IMR-90 (cell line): ENCODE measurements around the gene LEF1. TPM values are rescaled to one million over a fixed set of nuclear protein-coding genes. Genes with fewer than 3 reads are reported as not detected.

Experiments
- ATAC-seq: fragments of 200-7000 bp; cut with Tn5 transposase; 2 replicates; pipeline ENCODE4 v1.9.1; 2020; ENCODE audit warnings: low read depth, mild to moderate bottlenecking, moderate library complexity
- BruUV-seq: library from RNA; stranded (reverse); fragments of 400-500 nt; replicated peaks from 2 replicates; lab custom pipeline; 2021; lab: Mats Ljungman, UMichigan
- CTCF ChIA-PET: fragments of 300-600 bp; formaldehyde crosslinking; extraction: SDS; loops from one replicate; lab custom pipeline; 2021; ENCODE audit warnings: antibody characterized with exemption; lab: Yijun Ruan, JAX
- POLR2A ChIA-PET: fragments of 300-600 bp; sonication (Branson Sonifier 250); formaldehyde crosslinking; loops from one replicate; lab custom pipeline; 2022; ENCODE audit warnings: antibody characterized with exemption; ENCODE audit not compliant: unreplicated experiment; lab: Charles Lee
- DNase-seq: peaks from one replicate; pipeline ENCODE4 v3.0.0; 2013
- H2AFZ ChIP-seq: replicated peaks from 2 replicates; pipeline ENCODE3; 2013; ENCODE audit warnings: low read length, mild to moderate bottlenecking; ENCODE audit not compliant: poor library complexity
- H2AK5ac ChIP-seq: 2 replicates; pipeline ENCODE4 v1.6.1; 2013; ENCODE audit warnings: low read depth, low read length, inconsistent platforms
- H2AK9ac ChIP-seq: replicated peaks from 2 replicates; pipeline ENCODE3; 2013; ENCODE audit warnings: mild to moderate bottlenecking, low read depth, low read length, moderate library complexity; ENCODE audit not compliant: poor library complexity
- H2BK120ac ChIP-seq: 2 replicates; pipeline ENCODE4 v1.6.1; 2013; ENCODE audit warnings: low read depth, low read length, inconsistent platforms
- H2BK15ac ChIP-seq: 3 replicates; pipeline ENCODE4 v1.6.1; 2013; ENCODE audit warnings: low read depth, low read length, inconsistent platforms
- H2BK20ac ChIP-seq: 2 replicates; pipeline ENCODE4 v1.6.1; 2013; ENCODE audit warnings: low read depth, mild to moderate bottlenecking, inconsistent platforms, low read length, moderate library complexity
- H2BK5ac ChIP-seq: 2 replicates; pipeline ENCODE4 v1.6.1; 2013; ENCODE audit warnings: mild to moderate bottlenecking, low read depth, low read length, inconsistent platforms; ENCODE audit not compliant: poor library complexity, severe bottlenecking
- H3K14ac ChIP-seq: replicated peaks from 2 replicates; pipeline ENCODE4 v1.6.1; 2013; ENCODE audit warnings: low read depth, low read length, inconsistent platforms
- H3K18ac ChIP-seq: 2 replicates; pipeline ENCODE4 v1.6.1; 2013; ENCODE audit warnings: low read depth, low read length, control low read depth
- H3K23ac ChIP-seq: 2 replicates; pipeline ENCODE4 v1.6.1; 2013; ENCODE audit warnings: low read depth, low read length, inconsistent platforms
- H3K27ac ChIP-seq: 2 replicates; pipeline ENCODE4 v1.5.1; 2013; ENCODE audit warnings: mild to moderate bottlenecking, control low read depth, low read length; ENCODE audit not compliant: insufficient read depth
- H3K27me3 ChIP-seq: 2 replicates; pipeline ENCODE4 v1.6.1; 2013; ENCODE audit warnings: low read length; ENCODE audit not compliant: control insufficient read depth, insufficient read depth
- H3K36me3 ChIP-seq: 2 replicates; pipeline ENCODE4 v1.6.1; 2013; ENCODE audit warnings: low read length, mixed read lengths; ENCODE audit not compliant: control insufficient read depth, insufficient read depth
- H3K4ac ChIP-seq: 2 replicates; pipeline ENCODE4 v1.6.1; 2013; ENCODE audit warnings: low read depth, low read length, inconsistent platforms
- H3K4me1 ChIP-seq: 2 replicates; pipeline ENCODE4 v1.6.1; 2013; ENCODE audit warnings: low read length, mixed read lengths; ENCODE audit not compliant: control insufficient read depth, insufficient read depth
- H3K4me2 ChIP-seq: 2 replicates; pipeline ENCODE4 v1.6.1; 2013; ENCODE audit warnings: low read depth, mild to moderate bottlenecking, control low read depth, low read length, moderate library complexity
- H3K4me3 ChIP-seq: 2 replicates; pipeline ENCODE4 v1.5.1; 2013; ENCODE audit warnings: low read depth, mild to moderate bottlenecking, control low read depth, low read length, moderate library complexity; ENCODE audit not compliant: insufficient read depth
- H3K56ac ChIP-seq: 2 replicates; pipeline ENCODE4 v1.6.1; 2013; ENCODE audit warnings: low read length, inconsistent platforms; ENCODE audit not compliant: insufficient read depth; ENCODE audit errors: extremely low read depth
- H3K79me1 ChIP-seq, 2 experiments: 2 replicates each; pipeline ENCODE4 v1.6.1; 2013; ENCODE audit warnings: low read length in 2 of 2, inconsistent platforms in 1 of 2, low read depth in 1 of 2
- H3K9ac ChIP-seq: 2 replicates; pipeline ENCODE4 v1.6.1; 2013; ENCODE audit warnings: low read depth, low read length, control low read depth
- H3K9me1 ChIP-seq: 2 replicates; pipeline ENCODE4 v1.6.1; 2013; ENCODE audit warnings: low read length, inconsistent platforms; ENCODE audit not compliant: insufficient read depth
- H3K9me3 ChIP-seq: 2 replicates; pipeline ENCODE4 v1.6.1; 2013; ENCODE audit warnings: low read length; ENCODE audit not compliant: control insufficient read depth, insufficient read depth
- H4K20me1 ChIP-seq: 2 replicates; pipeline ENCODE4 v1.6.1; 2013; ENCODE audit warnings: low read length, inconsistent platforms; ENCODE audit not compliant: insufficient read depth
- H4K5ac ChIP-seq: 2 replicates; pipeline ENCODE4 v1.6.1; 2013; ENCODE audit warnings: mild to moderate bottlenecking, low read depth, low read length, control low read depth
- H4K8ac ChIP-seq, 2 experiments: 2 replicates each; pipeline ENCODE4 v1.6.1; 2013; ENCODE audit warnings: low read depth in 2 of 2, low read length in 2 of 2, control low read depth in 1 of 2, inconsistent platforms in 1 of 2
- H4K91ac ChIP-seq: 2 replicates; pipeline ENCODE4 v1.6.1; 2013; ENCODE audit warnings: low read depth, low read length, inconsistent platforms; ENCODE audit not compliant: insufficient read depth
- BHLHE40 ChIP-seq: fragments of 150-350 bp; IDR thresholded peaks from 2 replicates; pipeline ENCODE4 v1.6.1; 2016; ENCODE audit warnings: mild to moderate bottlenecking, low read depth, low read length
- CEBPB ChIP-seq: IDR thresholded peaks from 2 replicates; pipeline ENCODE4 v1.6.1; 2012; ENCODE audit warnings: low read depth, low read length, improper control_type of control experiment
- CHD1 ChIP-seq: IDR thresholded peaks from 2 replicates; pipeline ENCODE4 v1.6.1; 2012; ENCODE audit warnings: low read depth, low read length, improper control_type of control experiment
- CTCF ChIP-seq: conservative IDR thresholded peaks from 2 replicates; pipeline ENCODE4 v1.5.1; 2012; ENCODE audit warnings: mild to moderate bottlenecking, low read depth, low read length, improper control_type of control experiment
- FOS ChIP-seq: fragments of 150-350 bp; IDR thresholded peaks from 2 replicates; pipeline ENCODE4 v1.6.1; 2016; ENCODE audit warnings: low read depth, low read length
- MAFK ChIP-seq: IDR thresholded peaks from 2 replicates; pipeline ENCODE4 v1.6.1; 2012; ENCODE audit warnings: low read depth, low read length, improper control_type of control experiment
- MAZ ChIP-seq: IDR thresholded peaks from 2 replicates; pipeline ENCODE4 v1.6.1; 2012; ENCODE audit warnings: low read depth, mild to moderate bottlenecking, low read length, improper control_type of control experiment, moderate library complexity, borderline replicate concordance
- MXI1 ChIP-seq: IDR thresholded peaks from 2 replicates; pipeline ENCODE4 v1.6.1; 2012; ENCODE audit warnings: low read depth, mild to moderate bottlenecking, low read length, moderate library complexity, borderline replicate concordance
- NFE2L2 ChIP-seq: fragments of 150-350 bp; IDR thresholded peaks from 2 replicates; pipeline ENCODE4 v1.6.1; 2016; ENCODE audit warnings: low read depth, mild to moderate bottlenecking, low read length
- POLR2A ChIP-seq: IDR thresholded peaks from 2 replicates; pipeline ENCODE4 v1.6.1; 2012; ENCODE audit warnings: mild to moderate bottlenecking, low read depth, low read length
- RAD21 ChIP-seq: IDR thresholded peaks from 2 replicates; pipeline ENCODE4 v1.6.1; 2012; ENCODE audit warnings: low read length, improper control_type of control experiment
- RCOR1 ChIP-seq: IDR thresholded peaks from 2 replicates; pipeline ENCODE4 v1.6.1; 2012; ENCODE audit warnings: mild to moderate bottlenecking, low read length, improper control_type of control experiment; ENCODE audit not compliant: insufficient replicate concordance
- RFX5 ChIP-seq: IDR thresholded peaks from 2 replicates; pipeline ENCODE4 v1.8.0; 2012; ENCODE audit warnings: low read depth, mild to moderate bottlenecking, low read length, moderate library complexity
- SMC3 ChIP-seq: fragments of 150-350 bp; IDR thresholded peaks from 2 replicates; pipeline ENCODE4 v1.6.1; 2016; ENCODE audit warnings: low read depth, mild to moderate bottlenecking, antibody characterized with exemption, low read length, moderate library complexity
- USF2 ChIP-seq: fragments of 150-350 bp; IDR thresholded peaks from 2 replicates; pipeline ENCODE4 v1.6.1; 2017; ENCODE audit warnings: mild to moderate bottlenecking, antibody characterized with exemption, low read length, low read depth
- WGBS, 2 experiments: methylation state at CpG; one replicate each; pipeline versions ENCODE4 v1.1.5 to v1.1.7; 2013; ENCODE audit warnings: missing lambda C conversion rate in 2 of 2; ENCODE audit not compliant: insufficient read length in 1 of 2; ENCODE audit errors: extremely low coverage in 2 of 2; 5-methylcytosine and 5-hydroxymethylcytosine counted together
- dilution Hi-C: fragments of 300-500 bp; cut with HindIII; formaldehyde crosslinking; loops from one replicate; pipeline ENCODE4 v1.14.3; 2018; ENCODE audit warnings: low sequenced_read_pairs; ENCODE audit not compliant: unreplicated experiment
- in situ Hi-C: fragments of 300-500 bp; cut with MboI; formaldehyde crosslinking; loops from 3 replicates; pipeline ENCODE4 v1.14.3; 2019; ENCODE audit warnings: low sequenced_read_pairs, inconsistent platforms, mixed read lengths
- intact Hi-C: fragments of 100-400 bp; cut with micrococcal nuclease; formaldehyde crosslinking; loops from 2 replicates; pipeline ENCODE4 v1.10.0; 2022
- polyA plus RNA-seq, 3 experiments: library from polyadenylated mRNA; depleted of rRNA; stranded (reverse); fragments of >200 nt; gene quantifications; 2 replicates each; pipeline ENCODE4 v1.2.3, GENCODE V29; 2012; ENCODE audit warnings: low replicate concordance in 1 of 3
- total RNA-seq: library from RNA; depleted of rRNA; stranded (reverse); fragments of >200 nt; gene quantifications from 2 replicates; pipeline ENCODE4 v1.2.3, GENCODE V29; 2012
- TF ChIP-seq, protein P1 (sequence below): fragments of 150-350 bp; IDR thresholded peaks from 2 replicates; pipeline ENCODE4 v1.6.1; 2016; ENCODE audit warnings: low read depth, mild to moderate bottlenecking, low read length, moderate library complexity, borderline replicate concordance

LEF1 gene
- total and polyA plus RNA-seq, 2 of the 4 experiments (the other 2 are of a cell fraction) = 1.7 to 1.8 TPM

GRCh38 chr4:108109997-108110416 lies 58.7 kb downstream of the LEF1 start:
- no peak for ATAC-seq
- H2BK5ac ChIP-seq = no peak overlapping the region
- H3K14ac ChIP-seq = no peak overlapping the region
- intact Hi-C loops (no loop called here), dilution Hi-C loops (no loop called here), in situ Hi-C loops (no loop called here)
- no peaks in the 10 kb centered on the region for H3K4me1 ChIP-seq
- WGBS, 2 experiments = no CpG with 5 or more reads among the region's 2 CpGs
- H2BK15ac ChIP-seq = no peak overlapping the region
- TF ChIP-seq MAZ = no peak
- no peak for TF ChIP-seq RCOR1
- TF ChIP-seq POLR2A = no peak
- TF ChIP-seq FOS = no peak
- TF ChIP-seq BHLHE40 = no peak
- TF ChIP-seq CHD1 = no peak
- TF ChIP-seq, protein P1, sequence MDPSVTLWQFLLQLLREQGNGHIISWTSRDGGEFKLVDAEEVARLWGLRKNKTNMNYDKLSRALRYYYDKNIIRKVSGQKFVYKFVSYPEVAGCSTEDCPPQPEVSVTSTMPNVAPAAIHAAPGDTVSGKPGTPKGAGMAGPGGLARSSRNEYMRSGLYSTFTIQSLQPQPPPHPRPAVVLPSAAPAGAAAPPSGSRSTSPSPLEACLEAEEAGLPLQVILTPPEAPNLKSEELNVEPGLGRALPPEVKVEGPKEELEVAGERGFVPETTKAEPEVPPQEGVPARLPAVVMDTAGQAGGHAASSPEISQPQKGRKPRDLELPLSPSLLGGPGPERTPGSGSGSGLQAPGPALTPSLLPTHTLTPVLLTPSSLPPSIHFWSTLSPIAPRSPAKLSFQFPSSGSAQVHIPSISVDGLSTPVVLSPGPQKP = no peak
- no peak for TF ChIP-seq MXI1
- no peak for TF ChIP-seq NFE2L2
- no peak for TF ChIP-seq CEBPB
- TF ChIP-seq CTCF = no peak
- no peak for TF ChIP-seq RFX5
- no peak for TF ChIP-seq MAFK
- no peak for TF ChIP-seq RAD21
- TF ChIP-seq SMC3 = no peak
- TF ChIP-seq USF2 = no peak
- H4K5ac ChIP-seq = no peak overlapping the region
- H3K18ac ChIP-seq = no peak overlapping the region
- no peak overlapping the region for H3K27ac ChIP-seq
- H3K4me2 ChIP-seq = no peak overlapping the region
- no peak overlapping the region for H3K4me3 ChIP-seq
- DNase-seq = no peak
- H3K9me1 ChIP-seq = no peaks in the 10 kb centered on the region
- H3K23ac ChIP-seq = no peak overlapping the region
- no peak overlapping the region for H2BK20ac ChIP-seq
- no peak overlapping the region for H2AK5ac ChIP-seq
- H4K20me1 ChIP-seq = no peaks in the 10 kb centered on the region
- H3K9me3 ChIP-seq = no peaks in the 10 kb centered on the region
- no peak overlapping the region for H4K8ac ChIP-seq
- H2AK9ac ChIP-seq = no peak overlapping the region
- H2AFZ ChIP-seq = no peak overlapping the region
- ChIA-PET CTCF (no interaction called here), POLR2A (no interaction called here)
- H3K36me3 ChIP-seq = no peaks in the 10 kb centered on the region
- H3K27me3 ChIP-seq = no peaks in the 10 kb centered on the region
- H3K56ac ChIP-seq = no peak overlapping the region
- H4K91ac ChIP-seq = no peak overlapping the region
- no peaks in the 10 kb centered on the region for H3K79me1 ChIP-seq
- H3K9ac ChIP-seq = no peak overlapping the region
- no peak overlapping the region for H3K4ac ChIP-seq
- H2BK120ac ChIP-seq = no peak overlapping the region
- BruUV-seq = no TSS peak
